Cardiac atrium fibroblast (primary cell): Measurements from ENCODE around the gene SRSF6. TPM values are rescaled to one million over a fixed set of nuclear protein-coding genes. Genes with fewer than 3 reads are reported as not detected.

Source experiments
- total RNA-seq: library from RNA; depleted of rRNA; stranded (reverse); fragments of >200 nt; gene quantifications from 2 replicates; pipeline ENCODE4 v1.2.3, GENCODE V29; 2015

SRSF6 gene
- 49.4 and 62.6 TPM in 2 replicates for total RNA-seq

GRCh38 chr20:43457640-43458421 is at the start of gene SRSF6:
Gene SRSF6, plus strand, starts transcription at chr20:43457896. Its CDS starts 138 bp downstream, at chr20:43458034.

GRCh38 chr20:43507150-43508080 is 49.7 kb downstream of the SRSF6 start, which contains the start of gene L3MBTL1:
Gene L3MBTL1, plus strand, starts transcription at chr20:43507697. Its CDS starts 5,807 bp downstream, at chr20:43513504.

Other genes starting within 250 kb of the SRSF6 start
- gene L3MBTL1, start 49.8 kb downstream of the SRSF6 start, total RNA-seq = 0.49 and 2.0 TPM in 2 replicates
- gene SGK2, start 101.1 kb downstream of the SRSF6 start, total RNA-seq = not detected in 2 replicates
- gene IFT52, start 133.0 kb downstream of the SRSF6 start, total RNA-seq = 28.0 and 33.2 TPM in 2 replicates
- gene MYBL2, start 209.2 kb downstream of the SRSF6 start, total RNA-seq = 7.3 and 9.4 TPM in 2 replicates